ENCODE data around the gene ACP2.

The ACP2 gene
- 24.3 to 26.6 reads per million in 2 donors for total RNA-seq

DNA sequence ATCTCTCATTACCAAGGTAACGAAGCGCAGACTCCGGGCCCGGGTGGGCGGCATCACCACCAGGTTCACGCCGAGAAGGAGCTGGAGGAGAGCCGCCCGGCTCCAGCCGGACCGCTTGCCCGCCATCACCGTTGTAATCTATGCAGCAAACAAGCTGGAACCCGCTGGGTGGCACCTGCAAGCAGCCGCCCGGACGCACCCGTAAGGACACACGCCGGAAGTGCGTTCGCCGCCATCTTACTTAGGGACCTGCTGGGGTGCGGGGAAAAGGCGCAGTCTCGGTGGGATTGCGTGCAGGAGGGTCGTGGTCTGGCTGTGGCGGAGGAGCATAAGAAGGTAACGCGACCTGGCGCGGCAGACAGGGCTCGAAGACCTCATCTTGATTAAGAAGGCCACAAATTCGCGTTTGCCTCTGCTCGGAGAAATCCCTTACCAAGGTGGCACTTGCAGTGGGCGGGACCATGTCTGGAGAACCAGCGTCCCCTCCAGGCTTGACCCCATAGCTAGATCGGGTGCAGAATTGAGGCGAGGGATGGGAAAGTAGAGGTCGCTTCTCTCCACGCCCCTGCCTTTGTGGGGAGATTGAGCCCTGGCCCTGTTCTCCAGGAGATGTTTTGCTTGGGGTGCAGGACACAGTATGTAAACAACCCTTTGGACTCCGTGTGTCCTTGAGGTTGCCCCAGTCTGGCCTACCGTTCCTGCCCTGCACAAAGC, at the start of gene ACP2:
TSS of gene ACP2 (minus strand) at position 151 of the 714 bp plus-strand sequence. CDS start at position 126, 25 bp downstream.
- peak; percentile 63 for DNase-seq

GRCh38 chr11:47296045-47296444, 47.4 kb upstream of the ACP2 start:
- DNase-seq = no peak

GRCh38 chr11:47295385-47295784, 46.8 kb upstream of the ACP2 start:
- DNase-seq = no peak

DNA sequence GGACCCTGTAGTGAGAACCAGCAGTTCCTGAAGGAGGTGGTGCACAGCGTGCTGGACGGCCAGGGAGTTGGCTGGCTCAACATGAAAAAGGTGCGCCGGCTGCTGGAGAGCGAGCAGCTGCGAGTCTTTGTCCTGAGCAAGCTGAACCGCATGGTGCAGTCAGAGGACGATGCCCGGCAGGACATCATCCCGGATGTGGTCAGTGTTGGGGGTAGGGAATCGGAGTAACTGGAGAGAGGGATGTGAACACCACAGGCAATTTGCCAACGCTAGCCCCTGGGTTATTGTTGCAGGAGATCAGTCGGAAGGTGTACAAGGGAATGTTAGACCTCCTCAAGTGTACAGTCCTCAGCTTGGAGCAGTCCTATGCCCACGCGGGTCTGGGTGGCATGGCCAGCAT, 41.2 kb upstream of the ACP2 start:
- no peak for DNase-seq

- DNase-seq = no peak
These were observed 39.5 kb upstream of the ACP2 start for GRCh38 chr11:47288066-47288465.

GRCh38 chr11:47285969-47286770, 37.6 kb upstream of the ACP2 start:
- DNase-seq = no peak

GRCh38 chr11:47284151-47284550, 35.5 kb upstream of the ACP2 start:
- no peak for DNase-seq

- no peak for DNase-seq
These were observed 33.8 kb upstream of the ACP2 start for GRCh38 chr11:47282462-47282861.

- no peak for DNase-seq
These were observed 32.2 kb upstream of the ACP2 start for GRCh38 chr11:47280860-47281259.

GRCh38 chr11:47280099-47280498, 31.5 kb upstream of the ACP2 start:
- no peak for DNase-seq

DNA sequence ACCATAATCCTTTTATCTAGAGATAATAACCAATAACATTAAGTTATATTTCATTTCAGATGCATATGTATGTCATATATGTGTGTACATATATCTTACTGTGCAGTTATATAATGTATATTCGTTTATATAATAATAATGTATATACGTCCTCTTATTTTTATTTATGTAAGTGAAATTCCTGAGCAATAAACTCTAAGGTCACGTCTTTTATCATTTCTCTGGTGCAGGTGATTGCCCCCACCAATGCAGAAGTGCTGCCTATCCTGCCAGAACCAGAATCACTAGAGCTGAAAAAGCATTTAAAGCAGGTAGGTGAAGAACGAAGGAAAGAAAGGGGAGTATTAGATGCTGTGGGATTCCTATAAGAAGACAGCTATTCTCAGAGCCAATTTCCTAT, 30.2 kb upstream of the ACP2 start:
- no peak for DNase-seq

DNA sequence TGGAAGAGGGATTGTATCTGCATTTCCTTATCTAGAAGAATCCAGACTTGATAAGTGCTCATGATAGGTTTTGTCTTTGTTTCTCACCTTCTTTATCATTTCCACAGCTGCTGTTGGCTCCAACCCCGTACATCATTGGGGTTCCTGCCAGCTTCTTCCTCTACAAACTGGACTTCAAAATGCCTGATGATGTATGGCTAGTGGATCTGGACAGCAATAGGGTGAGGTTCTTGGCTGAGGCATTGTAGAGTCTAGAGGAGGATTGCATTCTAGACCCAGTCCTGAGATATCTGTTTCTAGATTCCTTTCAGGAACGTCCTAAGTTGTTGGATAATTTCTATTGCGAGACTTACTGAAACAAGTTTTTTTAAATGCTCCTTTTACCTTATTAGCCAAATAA, 29.4 kb upstream of the ACP2 start:
- DNase-seq = no peak

GRCh38 chr11:47276923-47277322, 28.3 kb upstream of the ACP2 start:
- DNase-seq = no peak

- DNase-seq = no peak
These were observed 26.1 kb upstream of the ACP2 start for GRCh38 chr11:47274495-47275235.

DNA sequence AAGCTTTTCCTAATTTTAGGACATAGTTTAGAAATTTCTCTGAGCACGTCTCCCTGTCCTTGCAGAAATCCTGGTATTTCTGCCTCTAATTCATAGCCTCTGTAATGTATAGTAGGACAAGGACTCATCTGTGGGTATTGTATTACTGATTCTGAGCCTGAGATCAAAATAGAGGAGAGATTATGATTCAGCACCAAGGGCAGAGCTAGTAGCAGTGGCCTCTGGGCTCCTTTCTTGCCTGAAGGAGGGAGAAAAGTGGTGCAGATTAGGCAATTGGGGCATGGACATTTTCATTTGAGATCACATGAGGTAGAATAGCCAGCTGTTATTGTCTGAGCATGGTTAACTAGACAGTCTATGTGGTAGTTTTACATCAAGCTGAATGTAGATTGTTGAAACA, 24.1 kb upstream of the ACP2 start:
- no peak for DNase-seq

GRCh38 chr11:47271961-47272661, 23.5 kb upstream of the ACP2 start:
- no peak for DNase-seq

- DNase-seq = no peak
These were observed 22.7 kb upstream of the ACP2 start for GRCh38 chr11:47271328-47271727.

GRCh38 chr11:47270331-47271271, 22.0 kb upstream of the ACP2 start:
- no peak for DNase-seq

- peak; percentile 89 for DNase-seq
These were observed 21.3 kb upstream of the ACP2 start, which contains the start of gene MADD for GRCh38 chr11:47269829-47270305. Gene MADD (plus strand): TSS chr11:47270133.

DNA sequence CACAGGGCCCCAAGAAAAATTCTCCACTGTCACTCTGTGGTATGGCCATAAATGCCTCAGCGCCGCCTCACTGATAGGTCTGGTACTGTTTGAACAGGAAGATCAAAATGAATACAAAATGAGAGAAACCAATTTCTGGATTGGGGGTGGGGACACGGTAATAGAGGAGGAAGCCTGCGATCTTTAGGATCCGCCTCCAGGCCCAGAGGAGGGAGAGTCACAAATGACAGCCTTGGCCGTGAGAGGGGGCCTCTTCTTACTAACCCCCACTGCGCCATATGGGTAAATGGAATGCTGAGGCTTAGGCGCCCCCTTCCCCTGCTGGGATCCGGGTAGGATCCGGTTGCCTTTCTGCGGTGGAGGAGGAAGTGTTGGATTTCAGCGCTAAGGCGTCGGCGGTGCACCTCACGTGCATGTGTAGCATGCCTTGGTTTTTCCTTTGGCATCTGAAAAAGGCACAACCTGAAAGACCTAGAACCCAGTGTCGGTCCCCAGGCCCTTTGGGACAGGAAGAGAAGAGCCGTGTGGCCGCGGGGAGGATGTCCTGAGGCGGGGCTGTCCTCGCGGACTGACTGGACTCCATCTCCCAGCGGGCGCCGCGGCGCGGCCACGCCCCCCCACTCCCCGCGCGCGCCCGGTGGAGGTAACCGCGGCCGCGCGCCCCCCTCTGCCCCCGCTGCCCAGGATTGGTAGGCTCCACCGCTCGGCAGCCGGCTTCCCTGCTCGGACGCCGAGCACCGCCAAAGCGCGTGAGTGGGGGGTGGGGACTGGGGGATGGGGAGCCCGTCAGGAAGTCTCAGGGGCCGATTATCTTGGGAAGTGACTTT, 20.6 kb upstream of the ACP2 start:
- peak; percentile 75 for DNase-seq

Measured in activated gamma-delta T cell (primary cell).